Endothelial cell of umbilical vein (primary cell): Measurements from ENCODE around the gene MT3. TPM values are rescaled to one million over a fixed set of nuclear protein-coding genes. Genes with fewer than 3 reads are reported as not detected.

Source experiments
- BruUV-seq: library from RNA; stranded (reverse); fragments of 400-500 nt; replicated peaks from 2 replicates; lab custom pipeline; 2021; lab: Mats Ljungman, UMichigan
- CTCF ChIA-PET: fragments of 300-600, 350-600 bp; sonication (Branson Sonifier 250); formaldehyde crosslinking; loops from one replicate; lab custom pipeline; 2021; ENCODE audit warnings: antibody characterized with exemption, inconsistent platforms; lab: Charles Lee
- POLR2A ChIA-PET: fragments of 300-600, 350-600 bp; sonication (Branson Sonifier 250); formaldehyde crosslinking; loops from one replicate; lab custom pipeline; 2021; ENCODE audit warnings: antibody characterized with exemption, inconsistent platforms; lab: Charles Lee
- DNase-seq: peaks from one replicate; pipeline ENCODE4 v3.0.0-alpha.2; 2011; ENCODE audit warnings: low read depth, low spot score
- FAIRE-seq: peaks from 2 replicates; lab custom pipeline; 2011; peaks lifted over from hg19 to GRCh38; lab: Jason Lieb, UNC
- H2AFZ ChIP-seq: 2 replicates; pipeline ENCODE4 v1.6.0; 2012; ENCODE audit warnings: low read depth, low read length, control low read depth, inconsistent platforms
- H3K27ac ChIP-seq: 2 replicates; pipeline ENCODE4 v1.5.1; 2011; ENCODE audit warnings: low read depth, mild to moderate bottlenecking, control low read depth, low read length, moderate library complexity; ENCODE audit not compliant: insufficient read depth
- H3K27me3 ChIP-seq, 2 experiments: 2 replicates each; pipeline versions ENCODE4 v1.6.0 to v1.6.1; 2011; ENCODE audit warnings: low read length in 2 of 2, mixed read lengths in 1 of 2; ENCODE audit not compliant: control insufficient read depth in 2 of 2, insufficient read depth in 2 of 2
- H3K36me3 ChIP-seq, 2 experiments: 2 replicates in 1 of 2; 3 replicates in 1 of 2; pipeline ENCODE4 v1.5.1; 2011; ENCODE audit warnings: low read length in 2 of 2, mild to moderate bottlenecking in 1 of 2, moderate library complexity in 1 of 2; ENCODE audit not compliant: control insufficient read depth in 2 of 2, insufficient read depth in 2 of 2; ENCODE audit errors: extremely low read depth in 1 of 2
- H3K4me1 ChIP-seq: 3 replicates; pipeline ENCODE4 v1.5.1; 2011; ENCODE audit warnings: mild to moderate bottlenecking, low read length; ENCODE audit not compliant: control insufficient read depth, insufficient read depth; ENCODE audit errors: extremely low read depth
- H3K4me2 ChIP-seq: 2 replicates; pipeline ENCODE4 v1.6.1; 2011; ENCODE audit warnings: low read length, control low read depth, mixed read lengths; ENCODE audit not compliant: insufficient read depth
- H3K4me3 ChIP-seq, 3 experiments: fragments of 200-600 bp in 1 of 3; sonication (generic), shearing (Covaris generic) in 1 of 3; replicated peaks in 1 of 3; 2 replicates each; pipeline ENCODE4 v1.5.1; 2011 to 2016; ENCODE audit warnings: control low read depth in 3 of 3, low read length in 3 of 3, mild to moderate bottlenecking in 2 of 3, inconsistent platforms in 1 of 3, low read depth in 1 of 3, moderate library complexity in 1 of 3; ENCODE audit not compliant: insufficient read depth in 1 of 3
- H3K79me2 ChIP-seq: 2 replicates; pipeline ENCODE4 v1.6.0; 2012; ENCODE audit warnings: low read length, inconsistent platforms; ENCODE audit not compliant: control insufficient read depth, insufficient read depth
- H3K9ac ChIP-seq: replicated peaks from 2 replicates; pipeline ENCODE3; 2011; ENCODE audit warnings: low read length, control low read depth; ENCODE audit not compliant: insufficient read depth; ENCODE audit errors: extremely low read depth
- H3K9me1 ChIP-seq: replicated peaks from 3 replicates; pipeline ENCODE4 v1.6.0; 2011; ENCODE audit warnings: mild to moderate bottlenecking, low read length; ENCODE audit not compliant: control insufficient read depth, insufficient read depth; ENCODE audit errors: extremely low read depth
- H3K9me3 ChIP-seq: replicated peaks from 2 replicates; pipeline ENCODE4 v1.5.1; 2012; ENCODE audit warnings: low read length, inconsistent platforms; ENCODE audit not compliant: control insufficient read depth, insufficient read depth
- H4K20me1 ChIP-seq: replicated peaks from 2 replicates; pipeline ENCODE3; 2011; ENCODE audit warnings: mild to moderate bottlenecking, low read length; ENCODE audit not compliant: control insufficient read depth, insufficient read depth; ENCODE audit errors: extremely low read depth
- CTCF ChIP-seq, 2 donors: IDR thresholded peaks; 1 replicate in 1 of 2; 2 replicates in 1 of 2; pipeline ENCODE4 v1.5.1; 2011; ENCODE audit warnings: low read length in 2 of 2, mild to moderate bottlenecking in 2 of 2, moderate library complexity in 2 of 2, control low read depth in 1 of 2, inconsistent platforms in 1 of 2, low read depth in 1 of 2; ENCODE audit not compliant: insufficient read depth in 1 of 2; ENCODE audit errors: extremely low read depth in 1 of 2
- EZH2 ChIP-seq: IDR thresholded peaks from 2 replicates; pipeline ENCODE4 v1.6.1; 2012; ENCODE audit warnings: borderline replicate concordance, low read depth, mild to moderate bottlenecking, moderate library complexity, low read length, inconsistent platforms; ENCODE audit not compliant: severe bottlenecking
- FOS ChIP-seq: IDR thresholded peaks from 2 replicates; pipeline ENCODE4 v1.6.1; 2011; ENCODE audit warnings: mild to moderate bottlenecking, low read length, moderate library complexity, borderline replicate concordance; ENCODE audit not compliant: insufficient read depth
- GATA2 ChIP-seq: IDR thresholded peaks from 2 replicates; pipeline ENCODE4 v1.7.0; 2011; ENCODE audit warnings: low read depth, mild to moderate bottlenecking, moderate library complexity, mixed read lengths, low read length; ENCODE audit not compliant: insufficient read length, insufficient read depth
- JUN ChIP-seq: IDR thresholded peaks from 2 replicates; pipeline ENCODE4 v1.6.1; 2011; ENCODE audit warnings: borderline replicate concordance, low read depth; ENCODE audit not compliant: insufficient read length, insufficient read depth
- MAX ChIP-seq: IDR thresholded peaks from 2 replicates; pipeline ENCODE4 v1.6.1; 2011; ENCODE audit not compliant: insufficient read depth, insufficient read length
- MYC ChIP-seq: IDR thresholded peaks from one replicate; pipeline ENCODE4 v1.6.1; 2011; ENCODE audit warnings: mild to moderate bottlenecking, low read depth, low read length
- POLR2A ChIP-seq: IDR thresholded peaks from 2 replicates; pipeline ENCODE4 v1.6.1; 2012; ENCODE audit warnings: low read depth, mild to moderate bottlenecking, control low read depth, low read length
- POLR2AphosphoS5 ChIP-seq: IDR thresholded peaks from 2 replicates; pipeline ENCODE4 v1.6.1; 2012; ENCODE audit warnings: low read depth, mild to moderate bottlenecking, control low read depth, low read length, moderate library complexity; ENCODE audit not compliant: insufficient read depth
- dilution Hi-C: fragments of 300-500 bp; cut with MboI; formaldehyde crosslinking; loops from one replicate; pipeline ENCODE4 v1.15.0; 2019; ENCODE audit warnings: low sequenced_read_pairs; ENCODE audit not compliant: extremely low pct_ligation_motif_present
- intact Hi-C: fragments of 100-400 bp; cut with micrococcal nuclease; formaldehyde crosslinking; loops from one replicate; pipeline ENCODE4 v1.10.0; 2022
- polyA plus RNA-seq, 4 experiments: library from polyadenylated mRNA; depleted of rRNA in 3 of 4; stranded (reverse) in 3 of 4; unstranded in 1 of 4; fragments of >200 nt; gene quantifications; 2 replicates each; pipeline versions ENCODE4 v1.2.1 to v1.2.3, GENCODE V29; 2011 to 2012; ENCODE audit warnings: missing spikeins in 1 of 4
- total RNA-seq: library from RNA; stranded (reverse); gene quantifications from 2 replicates; pipeline ENCODE4 v1.2.3, GENCODE V29; 2021

The MT3 gene
- total and polyA plus RNA-seq, 2 donors (not counting 3 experiments of a cell fraction or from before 2014, with no cell fraction given): not detected

- no peak overlapping the region for H3K27ac ChIP-seq
- no peaks in the 10 kb centered on the region for H3K27me3 ChIP-seq
- no peaks in the 10 kb centered on the region for H4K20me1 ChIP-seq
- DNase-seq (no peak), FAIRE-seq (no peak)
- H3K4me3 ChIP-seq: no peak overlapping the region
- dilution Hi-C loops (no loop called here), intact Hi-C loops (no loop called here)
- H3K36me3 ChIP-seq: no peaks in the 10 kb centered on the region
- BruUV-seq: no TSS peak
- ChIA-PET CTCF (interaction anchor here (0.8 to 2.3 kb wide), 8 partner anchors 9 to 84 kb away, joined by 3 to 10 read pairs (median 4); no protein-coding TSS in a partner anchor), POLR2A (interaction anchor here (0.9 to 1.8 kb wide), 5 partner anchors 7 to 83 kb away, joined by 3 to 11 read pairs (median 6); partner anchors contain the start of genes MT1E and MT2A)
- H2AFZ ChIP-seq: no peak overlapping the region
- H3K79me2 ChIP-seq: peaks cover 8% of the 10 kb centered on the region
- peaks cover 45% of the 10 kb centered on the region for H3K4me1 ChIP-seq
- no peak overlapping the region for H3K9ac ChIP-seq
- peak overlapping the region; percentile 93 for H3K4me2 ChIP-seq
- no peaks in the 10 kb centered on the region for H3K9me3 ChIP-seq
- TF ChIP-seq GATA2 (no peak), JUN (no peak), MYC (no peak), EZH2 (no peak), FOS (no peak), CTCF (IDR thresholded peaks at IDR 0.05; ENCODE audit: extremely low read depth in 1 of 2, insufficient read depth in 1 of 2, low read depth in 1 of 2, low read length in 2 of 2) (no peak), POLR2A (no peak), MAX (no peak), POLR2AphosphoS5 (no peak)
- no peaks in the 10 kb centered on the region for H3K9me1 ChIP-seq
Observed at GRCh38 chr16:56618138-56618537, 28.8 kb downstream of the MT3 start.
